HT-29 (cell line): ENCODE data around the gene KATNB1. TPM values are rescaled to one million over a fixed set of nuclear protein-coding genes. Genes with fewer than 3 reads are reported as not detected.
"Not testable (repeated sequence)": the region's sequence is repeated elsewhere in the genome, so short reads cannot be mapped to it uniquely, and the experiment has no call there.

Experiments used
- DNase-seq: peaks from one replicate; pipeline ENCODE4 v3.0.0-alpha.2; 2015; ENCODE audit warnings: low spot score
- total RNA-seq: library from RNA; depleted of rRNA; stranded (reverse); fragments of >200 nt; shearing (Covaris generic); gene quantifications from 2 replicates; pipeline ENCODE4 v1.2.3, GENCODE V29; 2014

Gene KATNB1
- total RNA-seq, 1 experiment from 2014 or later = 80.2 TPM

DNA sequence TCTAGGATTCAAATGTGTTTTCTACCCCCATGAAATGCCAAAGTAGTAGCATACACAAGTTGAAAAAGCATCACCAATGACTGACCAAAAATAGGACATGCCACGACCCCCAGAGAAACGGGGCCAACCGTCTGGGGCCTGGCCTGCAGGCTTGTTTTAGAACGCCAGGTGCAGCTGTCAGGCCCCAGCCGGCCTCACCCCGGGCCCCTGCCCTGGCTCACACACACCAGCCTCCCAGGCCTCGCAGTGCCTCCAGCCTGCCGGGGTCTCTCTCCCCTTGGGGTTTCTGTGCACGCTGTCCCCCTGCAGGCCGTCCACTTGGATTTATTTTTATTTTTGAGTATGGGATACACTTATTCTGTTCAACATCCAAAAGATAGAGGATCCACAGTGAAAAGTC is 7.9 kb downstream of the KATNB1 start:
- DNase-seq = no peak

DNA sequence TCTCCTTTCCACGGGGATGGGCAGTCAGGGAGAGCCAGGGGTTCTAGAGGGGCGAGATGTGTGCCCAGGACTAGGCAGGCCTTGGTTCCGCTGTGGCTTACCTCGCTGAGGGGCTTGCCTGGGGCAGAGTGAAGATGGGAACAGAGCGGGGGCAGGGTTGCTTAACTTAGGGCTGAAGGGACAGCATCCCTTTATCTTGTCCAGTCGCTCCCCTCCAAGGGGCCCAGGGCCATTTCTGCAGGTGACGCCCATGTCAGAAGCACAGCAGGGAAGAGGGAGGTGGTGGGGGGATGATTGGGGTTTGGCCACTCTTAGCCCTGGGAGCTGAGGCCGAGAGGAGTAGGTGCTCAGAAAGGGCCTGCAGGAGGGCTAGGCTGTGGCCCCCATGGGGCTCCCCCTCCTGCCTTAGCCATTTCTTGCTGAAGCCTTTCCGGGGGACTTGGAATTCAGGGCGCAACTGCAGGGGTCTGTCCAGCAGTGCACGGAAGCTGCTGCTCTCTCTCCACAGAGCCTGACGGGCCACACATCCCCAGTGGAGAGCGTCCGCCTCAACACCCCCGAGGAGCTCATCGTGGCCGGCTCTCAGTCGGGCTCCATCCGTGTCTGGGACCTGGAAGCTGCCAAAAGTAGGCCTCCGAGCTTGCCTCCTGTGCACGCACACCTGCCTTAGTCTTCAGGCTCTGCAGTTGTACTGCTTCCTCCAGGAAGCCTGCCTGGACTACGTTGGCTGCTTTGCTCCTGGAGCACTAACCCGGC is 8.5 kb downstream of the KATNB1 start:
- no peak for DNase-seq

DNA sequence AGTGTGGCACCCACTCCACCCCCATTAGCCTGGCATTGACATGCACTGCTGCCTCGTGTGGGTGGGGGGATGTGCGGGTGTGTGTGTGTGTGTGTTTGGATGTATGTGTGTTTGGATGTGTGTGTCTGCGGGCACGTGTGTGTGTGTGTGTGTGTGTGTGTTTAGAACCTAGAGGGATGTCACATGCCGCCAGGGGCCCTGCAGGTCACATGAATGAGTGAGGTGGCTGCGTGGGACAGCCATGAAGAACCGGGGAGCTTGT is 9.0 kb downstream of the KATNB1 start:
- DNase-seq = no peak

DNA sequence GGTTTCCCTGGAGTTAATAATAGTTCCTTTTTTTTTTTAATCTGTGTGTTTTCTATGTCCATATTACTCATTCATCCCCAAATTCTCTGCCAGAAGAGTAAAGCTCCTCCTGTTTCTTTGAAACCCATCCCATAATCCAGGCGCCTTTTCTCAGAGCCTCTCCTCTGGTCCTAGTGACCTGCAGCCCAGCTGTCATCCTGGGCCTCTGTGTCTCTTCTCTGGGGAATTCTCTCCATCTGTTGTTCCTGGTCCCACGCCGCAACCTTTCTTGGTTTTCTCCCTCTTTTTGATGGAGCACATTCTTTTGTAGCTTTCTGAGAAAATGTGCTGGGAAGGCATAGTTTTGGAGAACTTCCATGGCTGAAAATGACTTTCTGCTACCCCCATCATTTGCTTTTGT is 10.2 kb downstream of the KATNB1 start:
- DNase-seq = no peak

DNA sequence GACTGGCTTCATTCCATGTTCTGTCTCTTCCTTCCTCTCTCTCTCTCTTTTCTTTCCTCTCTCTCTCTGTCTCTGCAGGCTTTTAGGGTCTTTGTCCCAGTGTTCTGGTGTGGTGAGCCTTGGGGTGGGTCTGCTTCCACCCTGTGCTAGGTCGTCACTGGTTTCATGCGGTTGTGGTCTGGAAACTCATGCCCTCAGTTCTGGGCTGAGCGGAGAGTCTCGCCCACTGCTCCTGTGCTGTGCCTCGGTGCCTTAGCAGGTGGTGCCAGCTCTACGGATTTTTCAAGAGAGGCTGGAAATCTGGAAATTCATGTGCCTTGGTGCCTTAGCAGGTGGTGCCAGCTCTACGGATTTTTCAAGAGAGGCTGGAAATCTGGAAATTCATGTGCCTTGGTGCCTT is 10.7 kb downstream of the KATNB1 start:
- DNase-seq = not testable (repeated sequence)

DNA sequence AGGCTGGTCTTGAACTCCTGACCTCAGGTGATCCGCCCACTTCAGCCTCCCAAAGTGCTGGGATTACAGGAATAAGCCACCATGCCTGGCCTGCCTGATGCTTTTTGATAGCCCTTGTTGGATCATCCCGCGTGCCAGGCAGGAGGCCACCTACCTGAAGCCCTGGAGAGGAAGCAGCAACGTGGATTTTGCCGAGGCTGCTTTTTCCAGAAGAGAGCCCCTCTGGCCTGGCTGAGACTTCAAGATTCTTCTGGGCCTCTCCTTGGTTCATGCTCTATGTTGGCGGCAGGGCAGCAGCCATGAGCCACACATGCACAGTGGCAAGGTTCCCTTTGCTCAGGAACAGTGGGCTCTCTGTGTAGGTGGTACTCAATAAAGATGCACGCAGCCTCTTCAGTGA is 11.5 kb downstream of the KATNB1 start:
- DNase-seq = no peak

DNA sequence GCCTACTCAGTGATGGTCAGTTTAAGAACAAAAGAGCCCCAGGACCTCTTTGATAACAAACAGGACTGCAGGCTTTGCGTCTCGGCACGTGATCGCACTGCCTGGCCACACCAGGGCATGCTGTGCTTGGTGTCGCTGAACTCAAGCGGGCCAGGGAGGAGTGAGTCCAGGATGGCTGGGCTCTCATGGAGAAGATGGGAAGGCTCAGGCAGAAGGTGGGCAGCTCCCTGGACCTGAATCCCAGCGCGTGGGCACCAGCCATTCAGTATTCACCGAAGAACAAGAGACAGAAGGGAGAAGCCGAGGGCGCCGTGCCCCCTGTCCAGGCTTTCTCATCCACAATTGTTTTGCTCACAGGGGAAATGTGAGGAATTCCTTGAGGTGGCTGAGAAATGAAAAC is 11.9 kb downstream of the KATNB1 start:
- no peak for DNase-seq

DNA sequence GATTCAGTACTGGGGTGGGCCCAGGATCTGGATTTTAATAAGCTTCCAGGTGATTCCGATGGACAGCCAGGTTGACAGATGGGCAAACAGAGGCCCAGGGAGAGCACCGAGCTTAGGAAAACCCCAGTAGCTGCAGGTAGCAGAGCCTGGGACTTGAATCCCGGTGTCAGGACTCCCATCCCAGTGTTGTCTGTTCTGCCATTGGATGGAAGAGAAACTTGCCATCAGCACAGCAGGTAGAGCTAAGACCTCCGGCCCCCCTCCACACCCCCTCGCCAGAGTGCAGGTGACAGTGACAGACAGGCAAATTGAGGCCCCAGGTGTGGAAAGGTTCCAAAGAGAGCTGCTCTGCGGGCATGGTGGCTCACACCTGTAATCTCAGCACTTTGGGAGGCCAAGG is 12.4 kb downstream of the KATNB1 start:
- no peak for DNase-seq

DNA sequence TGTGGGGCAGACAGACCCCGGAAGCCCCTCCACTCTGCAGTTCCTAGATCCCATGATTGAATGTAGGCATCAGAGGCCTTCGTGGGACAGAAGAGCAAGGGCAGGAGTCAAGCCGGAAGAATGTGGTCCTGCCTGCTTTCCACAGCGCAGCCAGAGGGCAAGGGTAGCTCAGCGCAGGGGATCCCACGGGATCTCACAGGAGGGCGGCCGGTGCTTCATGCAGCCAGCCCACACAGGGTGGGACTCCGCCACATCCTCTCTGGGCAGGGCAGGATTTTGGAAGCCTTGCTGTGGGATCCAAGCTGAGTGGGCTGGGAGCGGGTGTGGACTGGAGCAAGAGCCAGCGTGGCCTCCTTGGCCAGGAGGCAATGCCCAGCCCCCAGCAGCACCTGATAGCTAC is 13.0 kb downstream of the KATNB1 start:
- DNase-seq = no peak

DNA sequence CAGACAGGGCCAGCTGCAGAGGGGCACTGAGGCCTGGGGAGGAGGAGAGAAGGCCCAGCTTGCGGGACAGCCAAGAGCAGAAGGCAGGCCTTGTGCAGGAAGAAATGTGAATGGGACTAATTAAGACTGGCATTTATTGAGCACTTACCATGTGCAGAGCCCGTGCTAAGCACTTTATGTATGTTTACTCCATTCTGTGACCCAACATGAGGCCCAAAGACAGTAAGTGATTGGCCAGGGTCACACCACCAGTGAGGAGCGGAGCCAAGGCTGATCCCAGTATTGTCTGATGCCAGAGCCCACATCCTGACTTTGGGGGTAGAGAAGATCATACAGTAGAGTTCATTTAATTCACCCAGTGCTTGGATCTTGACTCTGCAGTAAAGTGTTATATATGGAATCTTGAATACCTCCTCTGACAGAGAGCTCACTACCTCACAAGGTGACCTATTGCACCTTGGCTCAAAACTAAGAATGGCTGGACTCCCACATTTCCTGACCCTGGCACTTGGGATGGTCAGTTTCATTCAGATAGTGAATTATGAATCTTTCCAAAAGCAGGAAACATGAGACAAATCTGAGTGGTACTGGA is 13.6 kb downstream of the KATNB1 start:
- DNase-seq = no peak

DNA sequence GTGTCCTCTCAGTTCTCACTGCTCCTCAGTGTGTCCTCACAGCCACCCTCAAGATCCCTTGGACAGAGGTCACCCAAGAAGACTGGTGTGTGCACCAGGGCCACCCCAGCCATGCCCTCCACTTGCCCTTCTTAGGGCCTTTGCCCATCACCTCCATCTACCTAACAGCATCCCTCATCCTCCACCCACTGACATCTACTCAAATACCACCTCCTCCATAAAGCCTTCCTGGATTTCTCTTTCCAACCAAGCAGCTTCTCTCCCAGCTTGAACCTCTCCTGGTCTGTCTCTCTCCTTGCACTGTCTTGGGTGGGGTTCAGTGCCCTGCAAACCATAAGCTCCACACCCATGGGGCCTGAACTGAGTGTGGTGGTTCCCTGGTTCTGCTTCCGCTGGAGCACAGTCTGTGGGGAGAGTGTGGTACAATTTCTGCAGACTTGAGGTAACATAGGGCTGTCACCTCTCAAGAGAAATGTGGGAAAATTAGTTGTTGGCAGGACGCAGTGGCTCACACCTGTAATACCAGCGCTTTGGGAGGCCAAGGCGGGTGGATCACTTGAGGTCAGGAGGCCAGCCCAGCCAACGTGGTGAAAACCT is 14.4 kb downstream of the KATNB1 start:
- no peak for DNase-seq

DNA sequence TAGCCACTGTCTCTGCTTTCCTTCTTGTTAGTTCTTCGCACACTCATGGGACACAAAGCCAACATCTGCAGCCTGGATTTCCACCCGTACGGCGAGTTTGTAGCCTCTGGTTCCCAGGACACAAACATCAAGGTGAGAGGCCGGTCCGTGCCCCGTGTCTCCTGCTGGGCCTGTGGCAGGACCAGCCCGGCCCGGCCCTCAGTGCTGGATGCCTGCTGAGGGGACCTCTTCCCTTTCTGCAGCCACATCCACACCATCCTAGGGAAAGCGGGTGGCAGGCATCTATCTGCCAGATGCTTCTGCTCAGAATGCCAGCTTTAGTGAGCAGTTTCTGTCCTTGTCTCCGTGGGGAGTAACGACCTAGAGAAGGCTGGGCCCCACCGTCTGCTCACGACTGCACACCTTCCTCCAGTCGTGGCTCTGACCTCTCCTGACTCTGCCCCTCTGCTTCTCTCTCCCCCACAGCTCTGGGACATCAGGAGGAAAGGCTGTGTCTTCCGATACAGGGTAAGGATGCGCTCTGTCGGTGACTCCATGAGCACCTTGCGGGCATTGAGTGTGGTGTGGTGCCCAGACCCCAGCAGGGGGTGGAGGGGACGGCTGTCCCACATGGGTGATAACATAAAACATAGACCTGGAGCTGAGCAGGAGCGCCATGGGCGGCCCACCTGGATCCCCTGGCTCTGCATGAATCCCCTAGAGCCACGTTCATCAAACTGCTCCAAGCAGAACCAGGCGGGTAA is 15.4 kb downstream of the KATNB1 start:
- DNase-seq = no peak

DNA sequence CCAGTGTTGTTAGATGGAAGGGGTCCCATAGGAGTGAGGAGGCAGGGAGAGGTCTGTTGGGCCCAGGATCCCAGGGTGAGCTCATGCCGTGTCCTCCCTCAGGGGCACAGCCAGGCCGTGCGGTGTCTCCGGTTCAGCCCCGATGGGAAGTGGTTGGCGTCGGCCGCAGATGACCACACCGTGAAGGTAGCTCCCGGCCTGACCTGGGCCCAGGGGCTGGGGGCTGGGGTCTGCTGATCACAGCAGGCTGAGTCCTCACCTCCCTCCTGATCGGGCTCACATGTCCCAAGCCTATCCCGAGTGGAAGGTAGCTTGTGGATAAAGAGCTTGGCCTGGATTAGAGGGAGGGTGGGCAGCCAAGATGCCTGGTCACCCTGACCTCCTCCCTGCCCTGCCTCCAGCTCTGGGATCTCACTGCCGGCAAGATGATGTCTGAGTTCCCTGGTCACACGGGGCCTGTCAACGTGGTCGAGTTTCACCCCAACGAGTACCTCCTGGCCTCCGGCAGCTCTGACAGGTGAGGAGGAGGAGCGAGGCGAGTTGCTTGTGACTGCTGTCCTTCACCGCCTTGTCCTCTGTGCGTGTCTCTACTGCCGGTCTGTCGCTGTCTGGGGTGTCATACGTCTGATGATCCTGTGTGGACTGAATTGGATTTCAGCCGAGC is 16.1 kb downstream of the KATNB1 start:
- no peak for DNase-seq

DNA sequence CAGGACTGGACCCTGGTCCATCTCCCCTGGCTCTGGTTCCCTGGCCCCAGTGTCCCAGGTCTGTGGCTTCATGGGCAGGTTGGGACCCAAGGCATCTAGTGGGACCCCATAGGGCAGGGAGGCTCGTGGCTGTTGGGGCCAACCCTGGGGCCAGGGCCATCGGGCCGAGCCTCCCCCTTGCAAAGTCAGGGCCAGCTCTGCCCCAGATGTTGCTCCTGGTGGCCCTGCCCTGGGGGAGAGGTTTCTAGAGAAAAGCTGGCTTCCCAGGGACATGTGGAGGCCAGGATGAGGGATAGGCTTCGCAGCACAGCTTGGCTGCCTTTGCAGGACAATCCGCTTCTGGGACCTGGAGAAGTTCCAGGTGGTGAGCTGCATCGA is 16.6 kb downstream of the KATNB1 start:
- DNase-seq = no peak

DNA sequence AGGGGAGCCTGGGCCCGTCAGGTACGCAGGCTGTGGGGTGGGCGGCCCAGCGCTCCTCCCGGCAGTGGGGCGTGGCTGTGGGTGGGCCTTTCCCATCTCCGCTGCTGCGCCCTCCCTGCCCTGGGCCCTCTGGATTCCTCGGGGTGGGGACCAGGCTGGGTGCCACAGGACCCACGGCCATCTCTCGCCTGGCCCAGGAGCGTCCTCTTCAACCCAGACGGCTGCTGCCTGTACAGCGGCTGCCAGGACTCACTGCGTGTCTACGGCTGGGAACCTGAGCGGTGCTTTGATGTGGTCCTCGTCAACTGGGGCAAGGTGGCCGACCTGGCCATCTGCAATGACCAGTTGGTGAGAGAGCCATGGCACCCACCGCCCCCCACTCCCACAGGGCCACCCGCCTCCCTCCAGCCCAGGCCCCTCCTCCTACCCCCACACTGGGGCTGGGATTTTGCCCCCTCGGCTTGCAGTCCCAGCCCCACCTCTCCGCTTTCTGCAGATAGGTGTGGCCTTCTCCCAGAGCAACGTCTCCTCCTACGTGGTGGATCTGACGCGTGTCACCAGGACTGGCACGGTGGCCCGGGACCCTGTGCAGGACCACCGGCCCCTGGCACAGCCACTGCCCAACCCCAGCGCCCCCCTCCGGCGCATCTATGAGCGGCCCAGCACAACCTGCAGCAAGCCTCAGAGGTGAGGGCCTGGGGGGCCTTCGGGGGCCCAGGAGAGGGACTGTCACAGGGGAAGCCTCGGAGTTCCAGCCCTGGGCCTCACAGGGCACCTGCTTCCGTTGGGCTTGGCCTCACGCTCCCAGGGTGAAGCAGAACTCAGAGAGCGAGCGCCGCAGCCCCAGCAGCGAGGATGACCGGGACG is 17.2 kb downstream of the KATNB1 start:
- no peak for DNase-seq

DNA sequence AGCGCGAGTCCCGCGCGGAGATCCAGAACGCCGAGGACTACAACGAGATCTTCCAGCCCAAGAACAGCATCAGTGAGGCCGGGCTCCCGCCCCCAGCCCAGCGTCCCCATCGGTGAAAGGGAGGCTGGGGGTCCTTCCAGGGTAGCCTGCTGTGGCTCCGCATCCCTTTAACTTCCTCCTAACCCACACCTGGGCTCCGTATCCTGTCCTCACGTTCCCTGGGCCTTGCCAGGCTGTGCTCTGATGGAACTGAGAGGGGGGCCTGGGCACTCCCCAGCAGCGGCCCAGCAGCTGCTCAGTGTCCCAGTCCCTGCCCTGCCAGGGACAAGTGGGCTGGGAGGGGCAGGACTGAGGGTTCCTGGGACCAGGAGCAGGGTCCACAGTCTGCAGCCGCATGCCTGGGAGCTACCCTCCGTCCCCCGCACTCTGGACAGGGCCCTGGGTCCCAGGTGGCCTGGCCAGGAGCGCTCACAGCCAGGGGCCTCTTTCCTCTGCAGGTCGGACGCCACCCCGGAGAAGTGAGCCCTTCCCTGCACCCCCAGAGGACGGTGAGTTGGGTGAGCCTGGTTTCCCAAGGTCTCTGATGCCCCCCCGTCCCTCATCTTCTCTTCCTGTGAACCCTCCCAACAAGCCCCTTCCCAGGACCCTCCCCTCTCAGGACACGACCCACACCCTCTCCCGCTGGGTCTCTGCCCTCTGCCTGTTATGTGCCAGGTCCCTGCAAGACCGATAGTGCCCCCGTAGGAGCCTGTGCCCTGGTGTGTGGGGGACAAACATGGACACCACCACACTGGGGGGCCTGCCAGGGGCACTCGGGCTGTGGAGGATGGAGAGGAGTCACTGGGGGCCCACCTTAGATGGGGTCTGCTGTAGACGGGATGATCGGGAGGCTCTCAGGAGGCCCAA is 18.1 kb downstream of the KATNB1 start:
- no peak for DNase-seq

DNA sequence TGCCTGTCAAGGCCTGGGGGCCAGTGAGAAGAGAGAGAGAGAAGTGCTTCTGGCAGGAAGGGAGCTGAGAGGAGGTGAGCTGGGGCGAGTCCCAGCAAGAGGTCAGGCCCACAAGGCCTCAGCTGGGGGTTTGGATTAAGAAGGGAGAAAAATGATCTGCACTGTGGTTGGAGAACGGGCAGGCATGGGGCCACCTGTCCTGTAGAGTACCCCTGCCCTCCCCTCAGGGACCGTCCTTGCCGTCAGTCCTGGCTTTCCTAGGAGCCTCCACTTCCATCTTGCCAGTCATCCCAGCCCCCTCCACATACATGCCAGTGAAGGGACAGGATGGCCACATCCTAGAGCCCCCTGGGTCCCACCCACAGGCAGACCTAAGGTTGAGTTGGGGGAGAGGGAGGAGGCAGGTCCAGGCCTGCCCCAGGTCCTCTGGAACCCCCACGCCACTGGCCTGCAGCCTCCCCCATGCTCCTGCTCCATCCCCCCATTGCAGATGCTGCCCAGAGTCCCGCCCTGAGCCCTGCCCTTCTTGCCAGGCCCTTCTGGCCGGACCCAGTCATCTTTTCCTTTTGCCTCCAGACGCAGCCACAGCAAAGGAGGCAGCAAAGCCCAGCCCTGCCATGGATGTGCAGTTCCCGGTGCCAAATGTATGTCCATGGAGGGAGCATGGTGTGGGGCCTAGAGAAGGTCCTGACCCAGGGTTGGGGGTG is 18.9 kb downstream of the KATNB1 start:
- no peak for DNase-seq

DNA sequence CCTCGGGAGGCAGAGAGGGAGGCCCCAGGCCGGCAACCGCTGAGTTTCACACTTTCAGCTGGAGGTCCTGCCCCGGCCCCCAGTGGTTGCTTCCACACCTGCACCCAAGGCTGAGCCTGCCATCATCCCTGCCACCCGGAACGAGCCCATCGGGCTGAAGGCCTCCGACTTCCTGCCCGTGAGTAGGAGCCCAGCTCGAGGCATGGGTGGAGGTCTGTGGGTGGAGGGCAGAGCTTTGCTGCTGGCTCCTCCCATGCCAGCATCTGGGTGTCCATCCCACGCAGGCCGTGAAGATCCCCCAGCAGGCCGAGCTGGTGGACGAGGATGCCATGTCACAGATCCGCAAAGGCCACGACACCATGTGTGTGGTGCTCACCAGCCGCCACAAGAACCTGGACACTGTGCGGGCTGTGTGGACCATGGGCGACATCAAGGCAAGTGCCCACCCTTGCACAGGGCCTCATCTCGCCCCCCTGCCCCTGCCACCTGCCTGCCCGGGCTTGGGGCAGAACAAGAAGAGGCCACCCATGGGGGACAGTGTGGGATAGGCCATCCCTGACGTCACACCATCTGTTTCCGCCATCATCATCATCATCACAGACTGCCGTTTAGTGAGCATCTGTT is 19.6 kb downstream of the KATNB1 start:
- no peak for DNase-seq
